ENCODE results near the gene HFM1.

HFM1 gene

GRCh38 chr1:91314643-91315042 lies 90.0 kb downstream of the HFM1 start:
- no peaks in the 10 kb centered on the region for H3K27me3 ChIP-seq (ENCODE audit: insufficient read depth, low read length, poor library complexity, severe bottlenecking)
- H3K4me3 ChIP-seq (ENCODE audit: low read length, poor library complexity, severe bottlenecking) = no peak overlapping the region
- no peaks in the 10 kb centered on the region for H3K9me2 ChIP-seq (replicated peaks; ENCODE audit: low read depth, low read length)
- no peaks in the 10 kb centered on the region for H3K79me2 ChIP-seq (ENCODE audit: insufficient read depth, low read length)
- no peaks in the 10 kb centered on the region for H3F3A ChIP-seq (ENCODE audit: low read depth)
- H3K36me3 ChIP-seq (ENCODE audit: insufficient read depth, low read length) = no peaks in the 10 kb centered on the region
- no peaks in the 10 kb centered on the region; the same call in 1 of the 2 replicates for H3K9me3 ChIP-seq (ENCODE audit: insufficient read depth, low read depth, low read length)
- no peaks in the 10 kb centered on the region for H3K4me1 ChIP-seq (ENCODE audit: insufficient read depth, low read length, poor library complexity, severe bottlenecking)
- no peak overlapping the region for H3K4me2 ChIP-seq (ENCODE audit: low read depth, low read length, poor library complexity, severe bottlenecking)
- no peaks in the 10 kb centered on the region for H4K20me1 ChIP-seq (ENCODE audit: insufficient read depth, low read length, poor library complexity, severe bottlenecking)
- no peak overlapping the region for H2AFZ ChIP-seq (ENCODE audit: low read length)
- no peak overlapping the region for H3K9ac ChIP-seq (ENCODE audit: low read depth, low read length, poor library complexity, severe bottlenecking)
- TF ChIP-seq EZH2phosphoT487 (IDR thresholded peaks at IDR 0.05; ENCODE audit: borderline replicate concordance) (no peak), CTCF (conservative IDR thresholded peaks at IDR 0.05; ENCODE audit: low read length) (no peak)

- Histone ChIP-seq H3K27me3 (ENCODE audit: insufficient read depth, low read length, poor library complexity, severe bottlenecking) (no peaks in the 10 kb centered on the region), H3K79me2 (ENCODE audit: insufficient read depth, low read length) (no peaks in the 10 kb centered on the region)
Observed at GRCh38 chr1:91311672-91312071, 93.0 kb downstream of the HFM1 start.

GRCh38 chr1:91308544-91308943 lies 96.1 kb downstream of the HFM1 start:
- H3K4me2 ChIP-seq (ENCODE audit: low read depth, low read length, poor library complexity, severe bottlenecking) = no peak overlapping the region
- no peaks in the 10 kb centered on the region for H3K9me2 ChIP-seq (replicated peaks; ENCODE audit: low read depth, low read length)
- TF ChIP-seq EZH2phosphoT487 (IDR thresholded peaks at IDR 0.05; ENCODE audit: borderline replicate concordance) (no peak), CTCF (conservative IDR thresholded peaks at IDR 0.05; ENCODE audit: low read length) (no peak)
- no peak overlapping the region for H3K9ac ChIP-seq (ENCODE audit: low read depth, low read length, poor library complexity, severe bottlenecking)
- H3K79me2 ChIP-seq (ENCODE audit: insufficient read depth, low read length) = no peaks in the 10 kb centered on the region
- H3F3A ChIP-seq (ENCODE audit: low read depth) = no peaks in the 10 kb centered on the region
- H3K4me1 ChIP-seq (ENCODE audit: insufficient read depth, low read length, poor library complexity, severe bottlenecking) = no peaks in the 10 kb centered on the region
- no peaks in the 10 kb centered on the region for H3K36me3 ChIP-seq (ENCODE audit: insufficient read depth, low read length)
- no peaks in the 10 kb centered on the region for H4K20me1 ChIP-seq (ENCODE audit: insufficient read depth, low read length, poor library complexity, severe bottlenecking)
- no peak overlapping the region for H3K4me3 ChIP-seq (ENCODE audit: low read length, poor library complexity, severe bottlenecking)
- H2AFZ ChIP-seq (ENCODE audit: low read length) = no peak overlapping the region
- peaks cover 6% of the 10 kb centered on the region; the same call in 1 of the 2 replicates for H3K9me3 ChIP-seq (ENCODE audit: insufficient read depth, low read depth, low read length)
- H3K27me3 ChIP-seq (ENCODE audit: insufficient read depth, low read length, poor library complexity, severe bottlenecking) = no peaks in the 10 kb centered on the region

More at GRCh38 chr1:91311672-91312071, 93.0 kb downstream of the HFM1 start:
- H4K20me1 ChIP-seq (ENCODE audit: insufficient read depth, low read length, poor library complexity, severe bottlenecking) = no peaks in the 10 kb centered on the region
- peaks cover 6% of the 10 kb centered on the region; the same call in 1 of the 2 replicates for H3K9me3 ChIP-seq (ENCODE audit: insufficient read depth, low read depth, low read length)
- H3K36me3 ChIP-seq (ENCODE audit: insufficient read depth, low read length) = no peaks in the 10 kb centered on the region
- TF ChIP-seq EZH2phosphoT487 (IDR thresholded peaks at IDR 0.05; ENCODE audit: borderline replicate concordance) (no peak), CTCF (conservative IDR thresholded peaks at IDR 0.05; ENCODE audit: low read length) (no peak)
- no peak overlapping the region for H3K4me2 ChIP-seq (ENCODE audit: low read depth, low read length, poor library complexity, severe bottlenecking)
- no peak overlapping the region for H2AFZ ChIP-seq (ENCODE audit: low read length)
- no peaks in the 10 kb centered on the region for H3F3A ChIP-seq (ENCODE audit: low read depth)
- no peaks in the 10 kb centered on the region for H3K4me1 ChIP-seq (ENCODE audit: insufficient read depth, low read length, poor library complexity, severe bottlenecking)
- no peak overlapping the region for H3K4me3 ChIP-seq (ENCODE audit: low read length, poor library complexity, severe bottlenecking)
- H3K9me2 ChIP-seq (replicated peaks; ENCODE audit: low read depth, low read length) = no peaks in the 10 kb centered on the region
- no peak overlapping the region for H3K9ac ChIP-seq (ENCODE audit: low read depth, low read length, poor library complexity, severe bottlenecking)

Data from Loucy (cell line).